Trophoblast cell (in vitro differentiated cells and primary cell): ENCODE results near the gene AKAP13.

ENCODE experiments used
- DNase-seq, 2 donors: peaks; one replicate each; pipeline ENCODE4 v3.0.0-alpha.2; 2016
- H2AFZ ChIP-seq: 2 replicates; pipeline ENCODE4 v1.6.1; 2013; ENCODE audit warnings: low read length, moderate library complexity, mild to moderate bottlenecking; ENCODE audit not compliant: insufficient read depth, poor library complexity
- H2AK5ac ChIP-seq: 2 replicates; pipeline ENCODE4 v1.6.1; 2013; ENCODE audit warnings: mild to moderate bottlenecking, low read length
- H2BK120ac ChIP-seq: 2 replicates; pipeline ENCODE4 v1.6.1; 2013; ENCODE audit warnings: low read length, mild to moderate bottlenecking, moderate library complexity; ENCODE audit not compliant: insufficient read depth, poor library complexity
- H2BK12ac ChIP-seq: 2 replicates; pipeline ENCODE4 v1.6.1; 2013; ENCODE audit warnings: mild to moderate bottlenecking, low read length, moderate library complexity
- H2BK5ac ChIP-seq: 2 replicates; pipeline ENCODE4 v1.6.1; 2013; ENCODE audit warnings: low read length, low read depth, moderate library complexity, mild to moderate bottlenecking; ENCODE audit not compliant: poor library complexity
- H3K14ac ChIP-seq: 2 replicates; pipeline ENCODE4 v1.6.1; 2013; ENCODE audit warnings: mild to moderate bottlenecking, low read length
- H3K18ac ChIP-seq: 2 replicates; pipeline ENCODE4 v1.6.1; 2013; ENCODE audit warnings: mild to moderate bottlenecking, low read length
- H3K23ac ChIP-seq: 2 replicates; pipeline ENCODE4 v1.6.1; 2013; ENCODE audit warnings: low read length
- H3K27ac ChIP-seq: 2 replicates; pipeline ENCODE4 v1.5.1; 2013; ENCODE audit warnings: low read depth, mild to moderate bottlenecking, inconsistent platforms, low read length, moderate library complexity
- H3K27me3 ChIP-seq: 2 replicates; pipeline ENCODE4 v1.6.1; 2013; ENCODE audit warnings: inconsistent platforms, mild to moderate bottlenecking, low read length, moderate library complexity; ENCODE audit not compliant: insufficient read depth
- H3K36me3 ChIP-seq, 2 experiments: 1 replicate in 1 of 2; 2 replicates in 1 of 2; pipeline ENCODE4 v1.6.1; 2013; ENCODE audit warnings: low read length in 2 of 2, mild to moderate bottlenecking in 2 of 2, moderate library complexity in 1 of 2; ENCODE audit not compliant: insufficient read depth in 2 of 2, control insufficient read depth in 1 of 2
- H3K4ac ChIP-seq: 2 replicates; pipeline ENCODE4 v1.6.1; 2013; ENCODE audit warnings: low read depth, mild to moderate bottlenecking, low read length, moderate library complexity
- H3K4me1 ChIP-seq, 2 experiments: 1 replicate in 1 of 2; 2 replicates in 1 of 2; pipeline ENCODE4 v1.6.1; 2013; ENCODE audit warnings: low read length in 2 of 2, mild to moderate bottlenecking in 2 of 2, moderate library complexity in 1 of 2; ENCODE audit not compliant: insufficient read depth in 2 of 2, control insufficient read depth in 1 of 2
- H3K4me2 ChIP-seq: 2 replicates; pipeline ENCODE4 v1.6.1; 2013; ENCODE audit warnings: inconsistent platforms, mild to moderate bottlenecking, low read length, moderate library complexity
- H3K4me3 ChIP-seq: 2 replicates; pipeline ENCODE4 v1.5.1; 2013; ENCODE audit warnings: mild to moderate bottlenecking, low read depth, low read length, inconsistent platforms
- H3K79me1 ChIP-seq: one replicate; pipeline ENCODE4 v1.6.1; 2013; ENCODE audit warnings: low read length
- H3K79me2 ChIP-seq: 2 replicates; pipeline ENCODE4 v1.6.1; 2013; ENCODE audit warnings: low read length, mild to moderate bottlenecking; ENCODE audit not compliant: control insufficient read depth, insufficient read depth, poor library complexity
- H3K9ac ChIP-seq: 2 replicates; pipeline ENCODE4 v1.6.1; 2013; ENCODE audit warnings: mild to moderate bottlenecking, low read length
- H3K9me3 ChIP-seq: 2 replicates; pipeline ENCODE4 v1.6.1; 2013; ENCODE audit warnings: low read depth, mild to moderate bottlenecking, control low read depth, inconsistent platforms, low read length; ENCODE audit not compliant: insufficient read depth
- H4K12ac ChIP-seq: 2 replicates; pipeline ENCODE4 v1.6.1; 2013; ENCODE audit warnings: low read depth, mild to moderate bottlenecking, low read length, moderate library complexity
- H4K8ac ChIP-seq: 2 replicates; pipeline ENCODE4 v1.6.1; 2013; ENCODE audit warnings: low read depth, mild to moderate bottlenecking, low read length, moderate library complexity
- H4K91ac ChIP-seq: one replicate; pipeline ENCODE4 v1.6.1; 2013; ENCODE audit warnings: low read depth, mild to moderate bottlenecking, low read length, moderate library complexity
- WGBS: extraction: QIAGEN DNeasy Blood & Tissue Kit; methylation state at CpG from one replicate; pipeline ENCODE4 v1.1.7; 2013; ENCODE audit warnings: missing lambda C conversion rate; ENCODE audit not compliant: insufficient read length, insufficient coverage; ENCODE audit errors: extremely low coverage; 5-methylcytosine and 5-hydroxymethylcytosine counted together

The AKAP13 gene

DNA sequence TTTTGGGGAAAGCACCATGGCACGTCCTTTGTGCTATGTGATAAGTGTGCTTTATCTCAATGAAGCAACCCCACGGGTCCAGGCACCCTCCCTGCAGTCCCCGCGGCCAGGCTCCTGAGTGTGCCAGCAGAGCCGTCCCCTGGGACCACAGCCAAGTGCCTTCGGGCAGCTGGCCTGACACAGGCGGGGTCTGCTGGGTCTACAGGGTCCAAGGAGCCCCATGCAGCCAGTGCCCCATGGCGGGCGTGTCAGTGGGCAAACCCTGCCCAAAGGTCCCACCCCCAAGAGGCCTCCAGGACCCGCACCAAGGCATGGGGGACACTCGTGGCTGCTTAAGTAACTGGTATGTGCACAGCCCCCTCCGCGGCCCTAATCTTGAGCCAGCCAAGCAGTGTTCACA is 379.0 kb downstream of the AKAP13 start:
- Histone ChIP-seq H3K79me1 (peaks cover 7% of the 10 kb centered on the region), H2AFZ (no peak overlapping the region), H3K27ac (no peak overlapping the region), H3K9me3 (no peaks in the 10 kb centered on the region), H4K91ac (no peak overlapping the region), H3K18ac (no peak overlapping the region), H2BK12ac (no peak overlapping the region), H3K79me2 (no peaks in the 10 kb centered on the region), H2BK5ac (no peak overlapping the region), H3K4me3 (no peak overlapping the region), H3K36me3 (peaks cover 22 to 26% of the 10 kb centered on the region in 2 experiments), H3K14ac (no peak overlapping the region), H3K4ac (no peak overlapping the region), H3K9ac (no peak overlapping the region), H3K23ac (no peak overlapping the region), H2BK120ac (no peak overlapping the region), H4K12ac (no peak overlapping the region), H3K4me1 (peaks cover 19 to 20% of the 10 kb centered on the region in 2 experiments), H2AK5ac (no peak overlapping the region), H4K8ac (no peak overlapping the region), H3K4me2 (no peak overlapping the region), H3K27me3 (no peaks in the 10 kb centered on the region)
- no CpG with 5 or more reads among the region's 13 CpGs for WGBS
- no peak for DNase-seq

DNA sequence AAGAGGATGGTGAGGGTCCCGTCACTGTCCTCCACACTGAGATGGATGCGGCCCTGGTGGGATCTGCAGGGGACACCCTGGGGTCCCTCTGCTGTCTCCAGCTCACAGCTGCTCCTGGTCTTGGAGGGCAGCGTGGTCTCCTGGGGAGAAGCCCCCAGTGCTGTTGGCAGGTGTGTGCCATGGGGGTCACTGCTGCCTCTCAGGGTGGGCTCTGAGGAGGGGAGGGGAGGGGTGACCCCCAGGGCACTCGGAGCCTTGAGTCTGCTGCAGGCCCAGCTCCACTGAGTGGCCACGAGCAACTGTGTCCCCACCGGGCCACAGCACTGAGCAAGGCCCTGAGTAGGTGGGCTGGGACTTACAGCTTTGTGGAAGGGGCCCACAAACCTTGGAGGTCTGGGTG is 379.6 kb downstream of the AKAP13 start:
- no peak overlapping the region for H2BK12ac ChIP-seq
- H2AK5ac ChIP-seq: no peak overlapping the region
- H4K91ac ChIP-seq: no peak overlapping the region
- H3K9me3 ChIP-seq: no peaks in the 10 kb centered on the region
- no CpG with 5 or more reads among the region's 6 CpGs for WGBS
- no peak overlapping the region for H3K9ac ChIP-seq
- no peak overlapping the region for H2BK120ac ChIP-seq
- no peak overlapping the region for H3K23ac ChIP-seq
- no peak overlapping the region for H4K12ac ChIP-seq
- peaks cover 7% of the 10 kb centered on the region for H3K79me1 ChIP-seq
- H3K14ac ChIP-seq: no peak overlapping the region
- no peaks in the 10 kb centered on the region for H3K27me3 ChIP-seq
- H2BK5ac ChIP-seq: no peak overlapping the region
- H3K36me3 ChIP-seq: peaks cover 22 to 26% of the 10 kb centered on the region in 2 experiments
- no peak overlapping the region for H3K27ac ChIP-seq
- H4K8ac ChIP-seq: no peak overlapping the region
- no peak for DNase-seq
- no peak overlapping the region for H2AFZ ChIP-seq
- H3K4me1 ChIP-seq: peaks cover 24 to 25% of the 10 kb centered on the region in 2 experiments
- no peak overlapping the region for H3K18ac ChIP-seq
- H3K4me3 ChIP-seq: no peak overlapping the region
- no peak overlapping the region for H3K4me2 ChIP-seq
- peaks cover 2% of the 10 kb centered on the region for H3K79me2 ChIP-seq
- no peak overlapping the region for H3K4ac ChIP-seq

DNA sequence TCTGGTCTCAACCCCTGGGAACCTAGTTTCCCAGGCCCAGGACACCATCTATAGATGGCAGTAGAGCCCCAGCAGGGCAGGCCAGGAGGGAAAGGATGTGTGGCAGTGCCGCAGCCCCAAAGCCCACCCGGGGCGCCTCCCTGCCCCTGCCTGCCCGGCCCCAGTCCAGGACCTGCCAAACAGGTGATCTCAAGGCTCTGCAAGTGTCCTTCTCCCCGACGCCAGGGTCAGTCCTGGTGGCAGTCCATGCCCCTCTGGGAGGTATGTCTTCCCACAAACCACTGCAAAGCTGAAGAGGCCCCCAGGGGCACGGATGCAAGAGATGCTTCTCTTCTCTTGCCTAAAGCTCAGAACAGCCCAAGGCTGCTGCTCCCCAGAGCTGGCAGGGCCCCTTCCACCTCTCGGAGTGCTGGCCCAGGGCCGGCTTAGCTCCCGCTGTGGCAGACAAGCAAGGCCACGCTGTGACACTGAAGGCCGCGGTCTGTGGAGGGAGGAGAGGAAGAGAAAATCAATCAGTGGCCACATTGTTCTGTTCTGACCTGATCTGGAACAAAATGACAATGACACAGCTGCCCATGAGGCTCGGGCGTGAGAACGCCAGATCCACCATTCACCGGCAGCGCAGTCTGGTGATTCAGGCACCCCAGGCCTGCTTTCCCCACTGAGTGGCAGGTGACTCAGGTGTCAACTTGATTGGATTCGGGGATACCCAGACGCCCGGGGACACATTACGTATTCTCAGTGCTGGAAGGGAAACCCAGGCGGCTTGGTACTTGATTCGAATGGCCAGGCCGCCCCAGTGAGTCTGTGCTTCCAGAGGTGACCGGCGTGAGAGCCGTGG is 380.3 kb downstream of the AKAP13 start:
- Histone ChIP-seq H3K79me1 (peaks cover 7% of the 10 kb centered on the region), H3K9ac (no peak overlapping the region), H3K36me3 (peaks cover 19 to 26% of the 10 kb centered on the region in 2 experiments), H3K27ac (no peak overlapping the region), H2BK12ac (no peak overlapping the region), H3K27me3 (no peaks in the 10 kb centered on the region), H2BK120ac (no peak overlapping the region), H2BK5ac (no peak overlapping the region), H3K4ac (no peak overlapping the region), H4K91ac (no peak overlapping the region), H3K4me1 (peaks cover 24 to 25% of the 10 kb centered on the region in 2 experiments), H4K8ac (no peak overlapping the region), H3K9me3 (no peaks in the 10 kb centered on the region), H3K4me3 (no peak overlapping the region), H2AK5ac (no peak overlapping the region), H3K79me2 (peaks cover 2% of the 10 kb centered on the region), H3K18ac (no peak overlapping the region), H3K14ac (no peak overlapping the region), H4K12ac (no peak overlapping the region), H2AFZ (no peak overlapping the region), H3K23ac (no peak overlapping the region), H3K4me2 (no peak overlapping the region)
- no CpG with 5 or more reads among the region's 28 CpGs for WGBS
- DNase-seq: no peak

DNA sequence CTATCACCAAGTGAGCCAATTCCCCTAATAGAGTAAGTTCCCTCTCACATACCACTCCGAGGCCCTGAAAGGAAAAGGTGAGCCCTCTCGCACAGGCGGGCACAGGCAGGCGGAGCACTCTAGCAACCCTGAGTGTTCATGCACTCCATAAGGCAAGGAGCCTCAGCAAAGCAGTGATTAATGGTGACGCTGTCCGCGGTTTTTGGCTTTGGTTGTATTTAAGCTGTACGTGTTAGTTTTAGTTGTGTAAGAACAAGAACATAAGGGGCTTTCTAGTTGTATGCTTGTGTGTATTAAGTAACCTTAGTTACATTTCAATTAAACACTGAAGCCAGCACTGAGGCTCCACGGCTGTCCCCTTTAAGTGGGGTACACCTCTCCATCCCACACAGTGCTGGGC is 381.2 kb downstream of the AKAP13 start:
- Histone ChIP-seq H2AFZ (no peak overlapping the region), H2BK120ac (no peak overlapping the region), H3K4me2 (no peak overlapping the region), H3K4ac (no peak overlapping the region), H3K14ac (no peak overlapping the region), H2BK12ac (no peak overlapping the region), H3K4me3 (no peak overlapping the region), H4K12ac (no peak overlapping the region), H4K8ac (no peak overlapping the region), H3K27ac (no peak overlapping the region), H3K27me3 (no peaks in the 10 kb centered on the region), H3K36me3 (peaks cover 19 to 26% of the 10 kb centered on the region in 2 experiments), H4K91ac (no peak overlapping the region), H3K23ac (no peak overlapping the region), H3K79me2 (peaks cover 2% of the 10 kb centered on the region), H2BK5ac (no peak overlapping the region), H3K9ac (no peak overlapping the region), H3K79me1 (peaks cover 7% of the 10 kb centered on the region), H3K4me1 (peaks cover 24 to 25% of the 10 kb centered on the region in 2 experiments), H3K18ac (no peak overlapping the region), H2AK5ac (no peak overlapping the region), H3K9me3 (no peaks in the 10 kb centered on the region)
- DNase-seq: no peak
- no CpG with 5 or more reads among the region's 9 CpGs for WGBS
